A204.1 (cell line): ENCODE measurements around the gene CFAP58.
A peak's percentile ranks its signal among the peaks of the same experiment; 100 is the strongest.

Experiments
- FAIRE-seq: peaks from 2 replicates; lab custom pipeline; 2012; peaks lifted over from hg19 to GRCh38; lab: Jason Lieb, UNC

The CFAP58 gene

DNA sequence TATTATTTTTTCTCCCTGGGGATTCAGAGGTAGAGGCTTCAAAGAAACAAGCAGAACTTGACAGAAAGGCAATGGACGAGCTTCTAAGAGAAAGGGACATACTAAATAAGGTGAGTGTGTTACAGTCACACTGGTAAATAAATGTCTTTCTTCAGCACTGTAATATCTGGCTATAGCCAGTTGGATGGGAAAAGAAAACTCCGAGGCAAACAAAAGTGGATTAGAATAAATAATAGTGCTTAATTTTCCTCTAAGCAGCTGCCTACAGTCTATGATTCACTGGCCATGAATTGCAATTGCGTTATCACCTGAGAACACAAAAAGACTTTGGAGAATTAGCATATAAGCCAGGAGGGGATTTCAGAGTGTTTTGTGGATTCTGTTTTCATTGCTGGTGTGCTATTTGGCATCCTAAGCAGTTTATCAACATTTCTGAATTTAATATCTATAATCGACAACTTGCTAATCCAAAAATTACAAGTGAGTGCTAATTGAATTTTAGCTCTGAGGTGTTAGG, 23.2 kb downstream of the CFAP58 start:
- FAIRE-seq, result no peak

DNA sequence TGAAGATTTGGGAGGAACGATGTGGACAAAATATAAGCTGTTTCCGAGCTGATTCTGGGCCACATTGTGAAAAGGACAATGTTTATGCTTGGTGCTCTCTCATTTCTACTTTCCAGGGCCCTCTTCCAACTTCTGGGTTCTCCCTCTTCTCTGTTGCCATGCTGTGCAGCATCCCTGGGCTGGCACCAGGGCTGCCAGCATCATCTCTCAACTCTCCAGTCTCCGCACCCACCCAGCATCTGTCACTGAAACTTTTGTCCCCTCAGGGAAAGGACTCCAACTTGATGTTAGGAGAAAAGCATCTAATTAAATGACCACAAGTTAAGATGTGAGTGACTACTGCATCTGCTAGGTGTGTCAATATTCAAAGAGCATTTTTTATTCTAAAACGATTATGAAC, 26.7 kb downstream of the CFAP58 start:
- FAIRE-seq, result no peak

DNA sequence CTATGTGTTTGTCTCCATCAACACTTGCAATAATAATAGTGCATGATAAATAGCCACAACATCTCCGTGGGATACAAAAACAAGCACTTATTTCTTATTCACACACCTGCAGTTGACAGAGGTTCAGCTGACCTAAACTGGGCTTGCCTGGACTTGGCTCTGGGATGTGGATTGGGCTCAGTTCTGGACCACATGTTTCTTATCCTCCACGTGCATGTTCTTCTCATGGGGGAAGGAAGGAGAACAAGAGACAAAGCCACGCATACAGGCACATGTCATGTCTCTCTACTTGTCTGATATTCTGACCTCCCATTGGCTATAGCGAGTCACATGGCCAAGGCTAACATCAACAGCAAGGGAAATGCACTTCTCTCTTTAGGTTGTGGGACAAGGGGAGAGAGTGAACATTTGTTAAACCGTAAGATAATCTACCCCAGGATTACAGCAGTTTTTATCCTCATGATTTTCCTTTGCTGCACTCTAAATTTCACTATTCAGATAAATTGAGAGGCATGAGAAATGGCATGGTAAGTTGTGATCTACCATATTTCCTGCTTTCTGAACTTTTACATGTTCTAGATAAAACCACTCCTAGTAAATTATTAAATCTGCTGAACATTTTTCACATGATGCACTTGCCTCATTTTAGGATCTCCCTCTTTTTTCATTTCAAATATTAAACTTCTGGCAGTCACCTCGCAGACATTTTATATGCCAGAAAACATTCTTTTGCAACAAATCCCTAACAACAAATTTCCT, 33.7 kb downstream of the CFAP58 start:
- no peak for FAIRE-seq

- no peak for FAIRE-seq
Observed at GRCh38 chr10:104388830-104389229, 35.2 kb downstream of the CFAP58 start.

DNA sequence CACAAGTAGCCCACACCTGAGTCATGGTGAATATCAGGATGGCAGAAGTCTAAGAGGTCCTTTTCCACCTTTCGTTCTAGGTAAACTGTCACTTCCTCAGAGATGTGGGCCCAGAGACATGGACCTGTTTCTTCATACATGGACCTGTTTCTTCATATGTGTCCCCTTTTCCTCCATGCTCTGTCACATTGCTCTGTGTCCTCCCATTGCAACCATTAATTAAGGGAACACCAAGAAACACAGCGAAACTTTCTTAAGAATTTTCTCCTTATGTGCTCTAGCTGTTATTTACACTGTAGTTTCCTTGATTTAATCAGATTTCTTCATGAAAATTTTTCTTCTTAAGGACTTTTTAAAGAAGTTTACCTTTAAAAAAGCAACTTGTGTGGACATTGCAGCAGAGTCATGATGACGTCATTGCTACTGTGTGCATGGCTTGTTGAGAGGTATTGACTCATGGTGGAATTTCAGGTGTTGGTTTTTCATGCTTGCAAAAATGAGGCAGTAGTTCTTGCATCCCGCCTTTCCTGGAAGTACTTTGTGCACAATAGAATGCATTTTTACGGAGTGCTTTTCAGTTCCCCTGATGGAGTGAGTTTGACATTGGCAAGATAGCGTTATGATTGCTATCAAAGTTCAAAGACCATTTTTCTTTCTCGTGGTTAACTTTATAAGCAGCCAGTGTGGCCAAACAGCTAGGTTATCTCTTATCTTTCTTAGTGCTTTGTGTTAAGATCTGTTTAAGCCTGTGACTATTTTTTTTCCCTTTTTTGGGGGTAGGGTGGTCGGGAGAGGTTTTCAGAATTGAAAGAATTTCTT, 37.7 kb downstream of the CFAP58 start:
- no peak for FAIRE-seq

GRCh38 chr10:104391969-104392296, 38.3 kb downstream of the CFAP58 start:
- FAIRE-seq, result no peak

DNA sequence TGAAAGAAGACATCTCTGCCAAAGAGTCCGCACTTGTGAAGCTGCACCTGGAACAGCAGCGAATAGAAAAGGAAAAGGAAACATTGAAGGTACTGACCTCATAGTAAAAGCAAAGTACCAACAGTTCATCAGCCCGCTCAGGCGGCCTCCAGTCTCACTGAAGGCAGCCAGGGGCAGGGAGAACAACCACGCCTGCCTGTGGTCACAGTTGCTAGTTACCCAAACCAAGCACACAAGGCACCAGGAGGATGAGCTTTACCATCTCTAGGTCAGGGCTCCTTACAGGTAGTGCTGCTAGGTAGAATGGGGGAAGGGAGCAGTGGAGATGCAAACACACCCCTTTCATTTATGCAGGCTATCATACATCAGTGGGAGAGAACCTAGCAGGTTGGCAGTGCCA, 39.8 kb downstream of the CFAP58 start:
- FAIRE-seq, result no peak

DNA sequence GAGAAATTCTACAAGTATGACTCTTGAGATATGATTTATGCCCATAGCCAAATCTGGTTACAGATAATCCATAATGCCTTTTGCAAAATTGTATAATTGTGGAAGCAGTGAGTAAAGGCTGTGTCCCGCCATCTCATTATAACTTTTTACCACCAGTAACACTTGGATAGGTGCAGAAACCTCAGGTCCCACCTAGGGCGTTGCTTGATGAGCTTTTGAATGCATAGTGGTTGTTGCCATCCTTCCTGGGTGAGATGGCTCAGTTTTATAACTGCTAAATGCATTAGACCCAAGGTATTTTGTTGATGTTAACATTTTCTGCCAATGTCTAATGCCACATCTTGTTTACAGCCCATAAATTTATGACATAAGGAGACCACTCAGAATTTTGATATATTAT, 42.9 kb downstream of the CFAP58 start:
- FAIRE-seq, result no peak

- FAIRE-seq, result no peak
Observed at GRCh38 chr10:104403636-104404035, 50.0 kb downstream of the CFAP58 start.

DNA sequence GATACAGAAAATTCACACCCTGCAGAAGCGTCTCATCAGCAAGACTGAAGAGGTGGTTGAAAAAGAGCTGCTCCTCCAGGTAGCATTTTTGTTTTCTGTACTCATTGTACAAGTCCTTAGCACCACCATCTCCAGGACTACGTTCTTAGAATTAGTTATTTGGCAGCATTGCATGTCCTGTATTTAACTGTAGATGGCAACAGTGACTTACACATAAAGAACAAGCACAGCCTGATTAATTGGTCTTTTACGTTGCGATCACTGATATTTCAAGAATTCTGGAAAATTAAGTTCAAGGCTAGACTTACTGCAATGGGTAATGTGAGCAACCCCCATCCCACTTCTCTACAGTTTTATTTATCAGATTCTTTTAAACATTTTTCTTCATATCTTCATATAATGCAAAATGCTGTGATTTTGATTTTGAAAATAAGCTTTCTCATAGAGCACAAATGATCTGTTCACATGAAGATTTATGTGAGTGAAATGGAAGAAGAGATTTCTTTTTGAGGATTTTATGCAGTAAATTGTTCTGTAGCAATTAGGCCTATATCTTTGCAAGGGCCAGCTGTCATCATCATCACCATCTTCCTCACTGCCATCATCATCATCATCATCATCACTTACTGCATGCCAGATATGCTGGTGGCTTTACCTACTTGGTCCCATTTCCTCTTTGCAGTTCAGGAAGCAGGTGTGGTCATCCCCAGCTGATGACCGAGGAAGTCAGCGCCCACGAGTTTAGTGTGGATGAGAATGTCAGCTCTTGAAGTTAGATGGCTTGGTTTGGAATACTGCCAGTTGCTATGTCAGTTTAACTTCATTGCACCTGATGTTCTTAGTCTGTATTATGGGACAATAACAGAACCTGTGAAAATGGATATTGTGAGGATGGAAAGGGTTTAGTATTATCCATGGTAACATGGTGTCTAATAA, 53.4 kb downstream of the CFAP58 start:
- peak; percentile 70 for FAIRE-seq

DNA sequence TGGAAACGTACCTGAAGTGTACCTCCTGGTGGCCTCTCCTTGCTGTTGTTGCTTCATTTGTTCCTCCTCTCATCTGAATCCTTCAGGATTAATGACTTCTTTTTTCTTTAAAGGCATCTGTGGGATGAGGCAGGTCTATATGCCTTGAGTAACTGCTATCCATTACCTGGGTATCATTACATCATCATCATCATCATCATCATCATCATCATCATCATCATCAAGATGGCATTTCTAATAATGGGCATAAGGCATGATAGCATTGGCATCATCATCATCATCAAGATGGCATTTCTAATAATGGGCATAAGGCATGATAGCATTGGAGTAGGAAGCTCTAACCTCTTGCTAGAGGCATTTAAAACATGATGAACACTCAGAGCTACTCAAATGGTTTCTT, 59.9 kb downstream of the CFAP58 start:
- FAIRE-seq, result no peak

GRCh38 chr10:104415526-104416165, 62.0 kb downstream of the CFAP58 start:
- no peak for FAIRE-seq

DNA sequence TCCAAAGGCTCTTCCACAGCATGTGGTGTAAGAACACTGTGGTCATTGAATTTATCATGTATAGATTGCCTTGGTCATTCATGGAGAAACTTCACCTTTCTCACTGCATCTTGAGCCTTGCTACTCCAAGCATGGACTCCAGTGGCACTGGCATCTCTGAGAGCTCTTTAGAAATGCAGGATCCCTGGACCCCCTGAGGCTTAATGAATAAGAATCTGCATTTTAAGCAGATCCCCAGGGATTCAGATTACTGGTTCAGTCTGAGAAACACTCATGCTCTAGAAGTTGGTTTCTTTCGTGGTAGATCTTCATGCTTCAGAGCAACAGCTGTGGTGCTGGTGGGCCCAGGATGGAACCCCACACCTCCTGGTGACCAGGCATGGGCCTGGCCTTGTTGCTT, 63.2 kb downstream of the CFAP58 start:
- FAIRE-seq, result no peak

GRCh38 chr10:104417637-104418292, 64.1 kb downstream of the CFAP58 start:
- no peak for FAIRE-seq

- FAIRE-seq, result no peak
Observed at GRCh38 chr10:104424719-104425118, 71.1 kb downstream of the CFAP58 start.

GRCh38 chr10:104427989-104428388, 74.4 kb downstream of the CFAP58 start:
- FAIRE-seq, result no peak

DNA sequence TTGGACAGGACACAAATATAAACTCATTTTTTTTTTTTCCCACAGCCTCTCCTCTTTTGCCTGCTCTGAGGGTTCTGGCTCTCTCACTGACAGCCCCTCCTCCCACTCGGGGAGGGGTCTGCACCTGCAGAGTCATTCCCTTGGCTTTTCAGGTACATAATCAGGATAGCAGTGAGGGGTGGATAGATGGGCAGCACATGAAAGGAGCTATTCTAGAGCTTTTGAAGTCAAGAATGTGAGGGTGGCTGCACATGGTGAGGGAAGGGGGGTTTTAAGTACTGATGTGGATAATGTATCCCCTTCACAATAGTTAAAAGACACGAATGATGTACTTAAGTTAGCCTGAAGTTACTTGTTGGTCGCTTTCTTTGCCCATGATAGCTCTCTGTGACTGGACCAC, 76.2 kb downstream of the CFAP58 start:
- no peak for FAIRE-seq

DNA sequence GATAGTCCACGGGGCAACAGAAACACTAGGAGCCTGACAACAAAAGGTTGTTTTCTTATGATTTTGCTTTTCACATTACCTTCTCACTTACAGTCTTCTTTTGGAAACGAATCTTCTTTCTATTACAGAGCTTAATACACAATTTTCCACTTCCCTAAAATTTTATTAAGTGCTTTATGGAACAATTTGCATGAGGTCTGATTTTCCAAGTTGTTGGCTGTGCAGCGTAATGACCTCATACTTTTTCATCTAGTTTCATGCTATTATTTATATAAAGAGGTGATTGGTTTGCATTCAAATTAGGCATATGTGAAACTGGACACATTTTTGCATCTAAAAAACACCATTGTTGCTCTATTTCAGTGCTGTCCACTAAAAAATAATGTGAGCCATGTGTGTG, 76.7 kb downstream of the CFAP58 start:
- FAIRE-seq, result no peak

GRCh38 chr10:104433669-104434068, 80.0 kb downstream of the CFAP58 start:
- FAIRE-seq, result no peak

- FAIRE-seq, result no peak
Observed at GRCh38 chr10:104434601-104435000, 81.0 kb downstream of the CFAP58 start.

GRCh38 chr10:104435822-104436221, 82.2 kb downstream of the CFAP58 start:
- no peak for FAIRE-seq

DNA sequence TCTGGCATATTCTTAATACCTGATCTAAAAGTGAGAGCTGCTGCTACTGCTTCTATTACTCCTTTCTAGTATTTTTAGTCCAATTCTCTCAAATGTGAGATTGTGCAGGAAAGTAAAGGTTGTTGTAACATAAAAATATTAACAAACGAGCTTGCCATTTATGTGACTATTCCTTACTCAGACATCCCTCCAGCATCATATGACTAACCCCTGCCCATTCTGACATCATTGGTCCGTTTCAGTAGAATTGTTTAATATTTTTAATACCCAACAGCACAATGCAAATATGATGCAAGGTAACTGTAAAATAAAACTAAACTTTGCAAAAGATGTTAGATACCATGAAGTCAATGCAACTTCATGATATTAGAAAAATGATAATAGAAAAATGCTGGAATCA, 83.6 kb downstream of the CFAP58 start:
- FAIRE-seq, result no peak
